H9 (cell line): ENCODE measurements around the gene DHCR7. TPM values are rescaled to one million over a fixed set of nuclear protein-coding genes. Genes with fewer than 3 reads are reported as not detected.

Experiments
- DNase-seq: peaks from one replicate; pipeline ENCODE4 v3.0.0-alpha.2; 2017
- H2AFZ ChIP-seq: one replicate; pipeline ENCODE4 v1.6.1; 2013; ENCODE audit warnings: mild to moderate bottlenecking, low read length, control low read depth, moderate library complexity
- H2AK5ac ChIP-seq: 2 replicates; pipeline ENCODE4 v1.6.1; 2013; ENCODE audit warnings: low read length, control low read depth, mixed read lengths; ENCODE audit not compliant: insufficient read length
- H2BK120ac ChIP-seq: one replicate; pipeline ENCODE4 v1.6.1; 2013; ENCODE audit warnings: low read depth, mild to moderate bottlenecking, low read length, control low read depth, inconsistent platforms; ENCODE audit not compliant: poor library complexity, severe bottlenecking
- H2BK12ac ChIP-seq: 2 replicates; pipeline ENCODE4 v1.6.1; 2013; ENCODE audit warnings: low read length, control low read depth, mixed read lengths, low read depth; ENCODE audit not compliant: insufficient read length
- H2BK15ac ChIP-seq: 2 replicates; pipeline ENCODE4 v1.6.1; 2013; ENCODE audit warnings: low read depth, low read length, control low read depth
- H2BK20ac ChIP-seq: one replicate; pipeline ENCODE4 v1.6.1; 2013; ENCODE audit warnings: low read depth, mild to moderate bottlenecking, low read length, control low read depth, inconsistent platforms; ENCODE audit not compliant: poor library complexity, severe bottlenecking
- H2BK5ac ChIP-seq: 2 replicates; pipeline ENCODE4 v1.6.1; 2013; ENCODE audit warnings: low read length, control low read depth, mixed read lengths; ENCODE audit not compliant: insufficient read length
- H3K14ac ChIP-seq: 2 replicates; pipeline ENCODE4 v1.6.1; 2013; ENCODE audit warnings: low read length, control low read depth; ENCODE audit not compliant: insufficient read depth
- H3K18ac ChIP-seq: 2 replicates; pipeline ENCODE4 v1.6.1; 2013; ENCODE audit warnings: low read depth, mild to moderate bottlenecking, mixed read lengths, low read length, control low read depth; ENCODE audit not compliant: insufficient read length
- H3K23ac ChIP-seq: 2 replicates; pipeline ENCODE4 v1.6.1; 2013; ENCODE audit warnings: low read length, control low read depth, mixed read lengths, low read depth; ENCODE audit not compliant: insufficient read length
- H3K23me2 ChIP-seq: 2 replicates; pipeline ENCODE4 v1.6.1; 2013; ENCODE audit warnings: low read depth, mild to moderate bottlenecking, mixed read lengths, low read length, control low read depth; ENCODE audit not compliant: insufficient read length, poor library complexity, severe bottlenecking
- H3K27ac ChIP-seq: 2 replicates; pipeline ENCODE4 v1.5.1; 2013; ENCODE audit warnings: low read length, control low read depth, mixed read lengths, low read depth; ENCODE audit not compliant: insufficient read length
- H3K27me3 ChIP-seq: 2 replicates; pipeline ENCODE4 v1.6.1; 2013; ENCODE audit warnings: low read length, control low read depth, inconsistent platforms; ENCODE audit not compliant: insufficient read depth
- H3K4ac ChIP-seq: 2 replicates; pipeline ENCODE4 v1.6.1; 2013; ENCODE audit warnings: low read depth, mild to moderate bottlenecking, control low read depth, inconsistent platforms, low read length, moderate library complexity
- H3K4me1 ChIP-seq: 2 replicates; pipeline ENCODE4 v1.6.1; 2013; ENCODE audit warnings: low read length, control low read depth, inconsistent platforms; ENCODE audit not compliant: insufficient read depth
- H3K4me2 ChIP-seq: 2 replicates; pipeline ENCODE4 v1.6.1; 2013; ENCODE audit warnings: low read length, control low read depth, mixed read lengths; ENCODE audit not compliant: insufficient read length, insufficient read depth
- H3K56ac ChIP-seq: 2 replicates; pipeline ENCODE4 v1.6.1; 2013; ENCODE audit warnings: low read depth, mild to moderate bottlenecking, mixed read lengths, low read length, control low read depth; ENCODE audit not compliant: insufficient read length
- H3K79me1 ChIP-seq: 2 replicates; pipeline ENCODE4 v1.6.1; 2013; ENCODE audit warnings: low read depth, mild to moderate bottlenecking, moderate library complexity, low read length, control low read depth, inconsistent platforms; ENCODE audit not compliant: insufficient read depth, poor library complexity, severe bottlenecking
- H3K79me2 ChIP-seq: 2 replicates; pipeline ENCODE4 v1.6.1; 2013; ENCODE audit warnings: low read length, control low read depth, inconsistent platforms; ENCODE audit not compliant: insufficient read depth
- H3K9ac ChIP-seq: 2 replicates; pipeline ENCODE4 v1.6.1; 2013; ENCODE audit warnings: low read length, control low read depth, mixed read lengths; ENCODE audit not compliant: insufficient read length; ENCODE audit errors: extremely low read depth
- H3K9me3 ChIP-seq: one replicate; pipeline ENCODE4 v1.6.1; 2013; ENCODE audit warnings: low read depth, low read length, inconsistent platforms; ENCODE audit not compliant: control insufficient read depth
- H3T11ph ChIP-seq: one replicate; pipeline ENCODE4 v1.6.1; 2013; ENCODE audit warnings: mild to moderate bottlenecking, low read length, control low read depth, inconsistent platforms
- H4K20me1 ChIP-seq: one replicate; pipeline ENCODE4 v1.6.1; 2013; ENCODE audit not compliant: control insufficient read depth, insufficient read length, insufficient read depth
- H4K5ac ChIP-seq: 2 replicates; pipeline ENCODE4 v1.6.1; 2013; ENCODE audit warnings: low read depth, mild to moderate bottlenecking, mixed read lengths, low read length, control low read depth; ENCODE audit not compliant: insufficient read length
- H4K8ac ChIP-seq: replicated peaks from 2 replicates; pipeline ENCODE4 v1.6.1; 2013; ENCODE audit warnings: low read length, control low read depth, mixed read lengths, low read depth; ENCODE audit not compliant: insufficient read length
- H4K91ac ChIP-seq: 2 replicates; pipeline ENCODE4 v1.6.1; 2013; ENCODE audit warnings: low read depth, mild to moderate bottlenecking, moderate library complexity, mixed read lengths, low read length, control low read depth; ENCODE audit not compliant: insufficient read length
- H3K27ac Mint-ChIP-seq, 3 experiments: 2 replicates in 2 of 3; 3 replicates in 1 of 3; pipeline ENCODE4 v1.8.0; 2020 to 2021; ENCODE audit warnings: mixed read lengths in 3 of 3, mild to moderate bottlenecking in 1 of 3, moderate library complexity in 1 of 3
- H3K27me3 Mint-ChIP-seq: 2 replicates; pipeline ENCODE4 v1.8.0; 2021; ENCODE audit warnings: low read depth, mild to moderate bottlenecking, moderate library complexity, mixed read lengths
- H3K36me3 Mint-ChIP-seq, 3 experiments: 2 replicates in 2 of 3; 3 replicates in 1 of 3; pipeline ENCODE4 v1.8.0; 2020 to 2021; ENCODE audit warnings: low read depth in 3 of 3, mixed read lengths in 3 of 3; ENCODE audit not compliant: insufficient read depth in 1 of 3
- H3K4me1 Mint-ChIP-seq, 2 experiments: 2 replicates each; pipeline ENCODE4 v1.8.0; 2020; ENCODE audit warnings: mixed read lengths in 2 of 2
- H3K4me3 Mint-ChIP-seq, 2 experiments: 2 replicates in 1 of 2; 3 replicates in 1 of 2; pipeline ENCODE4 v1.8.0; 2020 to 2021; ENCODE audit warnings: mild to moderate bottlenecking in 2 of 2, mixed read lengths in 2 of 2, moderate library complexity in 1 of 2
- H3K9me3 Mint-ChIP-seq, 2 experiments: 2 replicates in 1 of 2; 3 replicates in 1 of 2; pipeline ENCODE4 v1.8.0; 2020; ENCODE audit warnings: mild to moderate bottlenecking in 2 of 2, mixed read lengths in 2 of 2, moderate library complexity in 1 of 2
- CTCF ChIP-seq: fragments of 200-600 bp; sonication (generic); conservative IDR thresholded peaks from 3 replicates; pipeline ENCODE4 v1.8.0; 2021; ENCODE audit warnings: antibody characterized with exemption, mild to moderate bottlenecking
- WGBS: extraction: QIAGEN DNeasy Blood & Tissue Kit; methylation state at CpG from one replicate; pipeline ENCODE4 v1.1.7; 2013; ENCODE audit warnings: missing lambda C conversion rate, low lambda C conversion rate, mixed read lengths; ENCODE audit not compliant: insufficient read length; ENCODE audit errors: extremely low coverage; 5-methylcytosine and 5-hydroxymethylcytosine counted together
- total RNA-seq: library from RNA; stranded (reverse); gene quantifications from 2 replicates; pipeline ENCODE4 v1.2.1, GENCODE V29; 2021

DHCR7 gene
- total RNA-seq, 1 experiment from 2014 or later: 124 TPM

GRCh38 chr11:71450507-71450906 is 2.3 kb upstream of the DHCR7 start:
- H2BK15ac ChIP-seq: no peak overlapping the region
- H3K23ac ChIP-seq: no peak overlapping the region
- no peak overlapping the region for H3K27ac ChIP-seq
- WGBS: no CpG with 5 or more reads among the region's 2 CpGs
- peaks cover 10% of the 10 kb centered on the region; the same call in 1 of the 2 replicates for H3K79me2 ChIP-seq
- Mint-ChIP-seq H3K4me3 (peak overlapping the region in 1 of 2 experiments; percentile 95; a peak in 2 of 5 replicates), H3K4me1 (peaks cover 48 to 56% of the 10 kb centered on the region in 2 experiments), H3K27me3 (no peaks in the 10 kb centered on the region), H3K9me3 (peaks cover 3 to 4% of the 10 kb centered on the region in 2 experiments; a peak in 2 of 5 replicates), H3K27ac (no peak overlapping the region), H3K36me3 (peaks cover 16 to 31% (median 23%) of the 10 kb centered on the region in 3 experiments)
- no peak overlapping the region for H3K4ac ChIP-seq
- H3K14ac ChIP-seq: no peak overlapping the region
- no peak overlapping the region for H3K18ac ChIP-seq
- no peak for DNase-seq
- no peak overlapping the region for H4K8ac ChIP-seq
- no peaks in the 10 kb centered on the region for H4K20me1 ChIP-seq
- H3K56ac ChIP-seq: no peak overlapping the region
- H3T11ph ChIP-seq: no peak overlapping the region
- H2AFZ ChIP-seq: no peak overlapping the region
- H2BK5ac ChIP-seq: no peak overlapping the region
- no peak overlapping the region for H2BK20ac ChIP-seq
- no peak overlapping the region for H2BK12ac ChIP-seq
- H2BK120ac ChIP-seq: no peak overlapping the region
- no peaks in the 10 kb centered on the region for H3K27me3 ChIP-seq
- H2AK5ac ChIP-seq: no peak overlapping the region
- peaks cover 10% of the 10 kb centered on the region for H3K79me1 ChIP-seq
- H3K9me3 ChIP-seq: no peaks in the 10 kb centered on the region
- H3K23me2 ChIP-seq: peaks cover 27% of the 10 kb centered on the region
- no peak for TF ChIP-seq CTCF
- peaks cover 4% of the 10 kb centered on the region; the same call in 1 of the 2 replicates for H3K4me1 ChIP-seq
- H4K91ac ChIP-seq: no peak overlapping the region
- H3K9ac ChIP-seq: no peak overlapping the region
- no peak overlapping the region for H3K4me2 ChIP-seq
- H4K5ac ChIP-seq: no peak overlapping the region
